ENCODE results near the gene ERVH48-1.

- TF ChIP-seq EZH2 (IDR thresholded peaks at IDR 0.05; ENCODE audit: low read length, unreplicated experiment) (no peak), CTCF (conservative IDR thresholded peaks at IDR 0.05; ENCODE audit: low read depth, low read length) (no peak), EZH2phosphoT487 (IDR thresholded peaks at IDR 0.05; ENCODE audit: borderline replicate concordance, low read length) (no peak)
Measured at GRCh38 chr21:42942244-42942643, 16.8 kb upstream of the ERVH48-1 start.
